HFF-Myc (cell line): Measurements from ENCODE around the gene ARID3B.

ENCODE experiments used
- DNase-seq: peaks from one replicate; pipeline ENCODE4 v3.0.0-alpha.2; 2011; ENCODE audit warnings: low read depth; ENCODE audit errors: extremely low read depth
- H3K4me3 ChIP-seq: replicated peaks from 2 replicates; pipeline ENCODE4 v1.5.1; 2011; ENCODE audit warnings: low read depth, mild to moderate bottlenecking, control low read depth, low read length
- TF ChIP-seq, protein P1 (sequence below): IDR thresholded peaks from 2 replicates; pipeline ENCODE4 v1.5.1; 2012; ENCODE audit warnings: mild to moderate bottlenecking, low read depth, low read length, control low read depth; ENCODE audit errors: missing control alignments

ARID3B gene

GRCh38 chr15:74599156-74599555, 58.1 kb downstream of the ARID3B start:
- peak overlapping the region; percentile 57 for H3K4me3 ChIP-seq
- TF ChIP-seq, protein P1, sequence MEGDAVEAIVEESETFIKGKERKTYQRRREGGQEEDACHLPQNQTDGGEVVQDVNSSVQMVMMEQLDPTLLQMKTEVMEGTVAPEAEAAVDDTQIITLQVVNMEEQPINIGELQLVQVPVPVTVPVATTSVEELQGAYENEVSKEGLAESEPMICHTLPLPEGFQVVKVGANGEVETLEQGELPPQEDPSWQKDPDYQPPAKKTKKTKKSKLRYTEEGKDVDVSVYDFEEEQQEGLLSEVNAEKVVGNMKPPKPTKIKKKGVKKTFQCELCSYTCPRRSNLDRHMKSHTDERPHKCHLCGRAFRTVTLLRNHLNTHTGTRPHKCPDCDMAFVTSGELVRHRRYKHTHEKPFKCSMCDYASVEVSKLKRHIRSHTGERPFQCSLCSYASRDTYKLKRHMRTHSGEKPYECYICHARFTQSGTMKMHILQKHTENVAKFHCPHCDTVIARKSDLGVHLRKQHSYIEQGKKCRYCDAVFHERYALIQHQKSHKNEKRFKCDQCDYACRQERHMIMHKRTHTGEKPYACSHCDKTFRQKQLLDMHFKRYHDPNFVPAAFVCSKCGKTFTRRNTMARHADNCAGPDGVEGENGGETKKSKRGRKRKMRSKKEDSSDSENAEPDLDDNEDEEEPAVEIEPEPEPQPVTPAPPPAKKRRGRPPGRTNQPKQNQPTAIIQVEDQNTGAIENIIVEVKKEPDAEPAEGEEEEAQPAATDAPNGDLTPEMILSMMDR, result no peak
- no peak for DNase-seq

DNA sequence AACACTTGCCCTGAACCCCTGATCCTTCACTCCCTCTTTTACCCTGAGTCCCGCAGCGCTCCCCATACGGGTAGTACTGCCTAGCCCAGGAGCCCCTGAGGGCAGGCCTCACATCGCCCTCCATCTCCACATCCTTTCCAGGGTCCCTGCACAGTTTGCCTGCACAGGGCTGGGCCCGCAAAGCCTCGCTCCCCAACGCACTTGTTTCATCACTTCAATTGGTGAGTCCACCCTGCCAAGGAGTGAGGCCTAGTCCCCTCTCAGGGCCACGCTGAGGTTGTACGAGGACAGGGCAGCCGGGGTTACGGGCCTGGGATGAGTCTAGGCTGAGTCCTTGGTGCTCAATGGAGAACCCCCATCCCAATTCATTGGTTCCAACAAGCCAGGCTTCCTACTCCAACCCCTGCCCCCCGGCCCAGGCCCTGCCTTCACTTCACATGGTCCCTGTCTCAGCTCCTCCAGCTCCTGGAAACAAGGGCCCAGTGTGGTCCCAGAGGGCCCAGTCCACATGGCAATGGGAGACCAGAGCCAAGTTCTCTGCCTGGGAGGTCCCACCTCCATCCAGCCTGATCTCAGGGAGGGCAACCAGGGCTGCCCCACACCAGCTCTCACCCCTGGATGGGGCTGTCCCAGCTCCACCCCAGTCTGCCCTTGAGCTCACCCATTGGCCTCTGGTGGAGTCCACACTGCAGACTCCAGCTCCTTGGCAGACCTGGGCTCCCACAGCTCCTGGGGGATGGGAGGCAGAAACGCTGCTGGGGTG, 62.2 kb downstream of the ARID3B start:
- H3K4me3 ChIP-seq, result no peak overlapping the region
- TF ChIP-seq, protein P1, result no peak
- no peak for DNase-seq

DNA sequence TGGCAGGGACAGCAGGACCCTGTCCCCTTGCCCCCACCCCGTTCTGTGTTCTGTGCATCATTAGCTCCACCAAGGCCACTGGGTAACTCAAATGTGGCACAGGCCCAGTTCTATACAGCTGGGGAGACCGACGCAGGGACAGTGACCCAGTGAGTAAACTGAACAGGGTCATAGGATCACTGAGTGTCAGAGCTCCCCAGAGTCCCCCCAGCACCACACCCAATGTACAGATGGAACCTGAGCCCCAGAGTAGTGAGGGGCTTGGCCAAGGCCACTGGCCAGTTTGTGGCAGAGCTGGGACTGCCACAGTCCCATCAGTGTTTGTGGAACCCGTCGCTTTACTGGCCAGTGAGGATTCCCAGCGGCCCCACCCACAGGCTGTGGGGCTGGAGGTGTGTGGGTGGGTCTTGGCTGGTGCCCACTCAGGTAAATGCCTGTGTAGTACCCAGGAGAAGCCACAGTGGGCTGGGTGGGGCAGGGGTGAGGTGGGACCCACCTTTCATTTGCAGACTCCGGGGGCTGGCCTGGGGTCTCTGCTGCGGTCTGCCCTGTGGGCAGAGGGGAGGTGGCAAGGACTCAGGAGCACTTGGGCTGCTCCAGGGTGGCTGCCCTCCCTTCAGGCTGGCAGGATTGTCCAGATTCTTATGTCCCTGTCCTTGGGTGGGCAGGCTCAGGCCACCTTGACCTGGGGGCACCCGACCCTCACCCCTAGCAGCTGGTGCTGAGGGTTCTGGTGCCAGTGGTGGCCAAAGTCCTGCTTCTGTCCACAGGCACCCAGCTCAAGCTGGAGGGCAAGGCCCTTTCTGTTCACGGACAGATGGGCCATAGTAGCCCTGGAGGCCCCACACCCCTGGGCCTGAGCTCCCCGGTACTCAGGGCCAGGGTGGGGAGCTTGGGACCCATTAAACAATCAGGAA, 63.0 kb downstream of the ARID3B start:
- TF ChIP-seq, protein P1, result no peak
- DNase-seq, result no peak
- H3K4me3 ChIP-seq, result no peak overlapping the region

DNA sequence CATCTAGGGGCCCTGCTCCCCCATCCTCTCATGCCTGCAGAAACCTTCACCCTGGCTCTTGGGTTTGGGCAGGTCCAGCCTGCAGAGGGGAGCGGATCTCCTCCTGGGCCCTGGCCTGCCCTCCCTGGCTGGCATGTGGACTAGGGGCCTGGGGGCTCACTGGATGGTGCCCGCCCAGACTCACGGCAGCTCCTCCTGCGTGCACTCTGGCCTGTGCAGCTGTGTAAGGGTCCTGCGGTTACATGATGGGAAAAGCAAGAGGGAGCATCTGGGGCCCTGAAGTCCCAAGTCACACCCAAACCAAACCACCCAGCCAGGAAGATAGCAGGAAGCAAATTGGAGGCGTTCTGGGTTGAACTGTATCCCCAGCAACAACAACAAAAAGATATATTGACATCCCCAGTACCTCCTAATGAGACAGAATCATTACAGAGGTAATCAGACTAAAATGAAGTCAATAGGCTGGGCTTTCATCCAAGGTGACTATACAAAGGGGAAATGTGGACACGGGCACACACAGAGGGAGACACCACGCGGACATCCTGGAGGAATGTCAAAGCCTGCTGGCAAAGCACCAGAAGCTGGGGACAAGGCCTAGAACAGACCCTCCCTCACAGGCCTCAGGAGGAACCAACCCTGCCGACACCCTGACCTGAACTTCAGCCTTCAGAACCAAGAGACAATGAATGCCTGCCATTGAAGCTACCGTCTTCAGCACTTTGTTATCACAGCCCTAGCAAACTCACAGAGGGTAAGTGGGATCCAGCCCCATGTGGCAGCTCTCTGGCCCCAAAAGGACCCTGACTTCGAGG, 64.2 kb downstream of the ARID3B start:
- TF ChIP-seq, protein P1, result no peak
- no peak for DNase-seq
- H3K4me3 ChIP-seq, result no peak overlapping the region

GRCh38 chr15:74605795-74606150, 64.8 kb downstream of the ARID3B start:
- H3K4me3 ChIP-seq, result no peak overlapping the region
- no peak for DNase-seq
- TF ChIP-seq, protein P1, result no peak

DNA sequence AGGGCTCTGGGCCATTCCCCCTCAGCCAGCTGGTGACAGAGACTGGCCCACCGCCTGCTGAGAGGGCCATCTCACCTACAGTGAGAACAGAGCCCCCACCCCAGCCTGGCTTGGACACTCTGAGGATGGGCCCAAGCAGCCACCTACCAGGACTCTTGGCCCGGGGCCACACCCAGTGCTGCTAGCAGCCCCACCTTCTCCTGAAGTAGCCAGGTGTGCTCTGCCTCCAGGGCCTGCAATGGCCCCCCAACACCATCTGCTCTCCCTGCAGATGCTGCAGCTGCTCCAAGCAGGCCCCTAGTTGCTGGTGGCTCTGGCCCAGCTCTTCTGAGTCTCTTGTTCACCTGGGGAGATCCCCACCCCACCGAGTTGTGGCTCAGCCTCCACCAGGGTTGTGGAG, 67.8 kb downstream of the ARID3B start:
- H3K4me3 ChIP-seq, result no peak overlapping the region
- TF ChIP-seq, protein P1, result no peak
- no peak for DNase-seq
